NCI-H1694 treated with DMSO at 0.1 percent for 48 hours (cell line): ENCODE data around the gene SOS2.

Experiments
- DNase-seq: peaks from one replicate; lab custom pipeline; 2025; lab: John Stamatoyannopoulos, UW

Gene SOS2

DNA sequence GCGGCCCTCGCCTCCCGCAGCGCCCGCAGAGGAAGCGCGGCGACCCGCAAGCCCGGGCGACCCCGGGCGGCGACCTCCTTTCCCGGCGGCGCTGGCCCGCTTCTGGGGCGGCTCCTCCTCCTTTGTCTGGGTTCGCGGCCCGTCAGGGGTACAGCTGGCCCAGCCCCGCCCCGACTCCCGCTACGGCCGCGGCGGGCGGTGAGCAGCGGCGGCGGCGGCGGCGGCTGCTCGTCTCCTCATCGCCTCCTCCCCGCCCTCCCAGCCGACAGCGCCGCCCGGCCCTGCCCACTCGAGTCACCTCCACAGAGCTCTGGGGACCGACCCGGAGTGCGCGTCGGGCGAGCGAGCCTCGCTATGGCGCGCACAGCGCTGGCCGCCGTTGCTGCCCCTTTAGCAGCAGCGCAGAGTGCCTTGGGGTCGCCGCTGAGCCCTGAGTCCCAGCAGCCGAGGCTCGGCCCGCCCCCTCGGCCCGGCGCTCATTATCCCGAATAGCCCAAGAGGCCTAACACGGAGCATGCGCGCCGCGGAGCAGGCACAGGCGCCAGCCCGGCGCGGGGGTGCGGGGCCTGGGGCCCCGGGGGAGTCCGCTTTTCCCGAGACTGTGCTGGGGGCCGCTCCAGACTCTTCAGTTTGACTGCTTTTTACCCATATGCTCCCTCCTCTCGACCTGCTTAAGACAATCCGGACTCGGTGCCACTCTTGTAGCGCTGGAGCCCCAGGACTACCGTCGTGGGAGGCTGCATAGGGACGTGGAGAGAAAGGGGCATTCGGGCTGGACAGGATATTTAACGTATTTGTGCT, at the start of gene SOS2:
Gene SOS2 (minus strand): TSS at position 104 of the 801 bp plus-strand sequence. CDS start 295 bp downstream, outside the sequence.
- peak; percentile 86 for DNase-seq

GRCh38 chr14:50272498-50272897, 41.1 kb upstream of the SOS2 start:
- no peak for DNase-seq

DNA sequence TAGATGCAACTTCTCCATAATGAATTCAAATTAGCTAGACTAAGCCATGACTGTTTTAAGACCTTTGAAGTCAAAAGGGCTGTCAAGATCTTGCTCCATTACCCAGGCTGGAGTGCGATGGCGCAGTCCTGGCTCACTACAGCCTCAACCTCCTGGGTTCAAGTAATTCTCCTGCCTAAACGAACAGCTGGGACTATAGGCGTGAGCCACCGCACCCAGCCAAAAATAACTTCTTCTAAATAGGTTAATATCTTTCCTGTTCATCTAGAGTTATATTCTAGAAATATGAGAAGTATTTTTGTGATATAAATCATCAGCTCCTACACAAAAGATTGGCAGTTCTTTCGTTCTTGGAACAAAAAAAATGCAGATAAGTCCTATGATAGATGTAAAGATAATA, 39.6 kb upstream of the SOS2 start:
- no peak for DNase-seq

DNA sequence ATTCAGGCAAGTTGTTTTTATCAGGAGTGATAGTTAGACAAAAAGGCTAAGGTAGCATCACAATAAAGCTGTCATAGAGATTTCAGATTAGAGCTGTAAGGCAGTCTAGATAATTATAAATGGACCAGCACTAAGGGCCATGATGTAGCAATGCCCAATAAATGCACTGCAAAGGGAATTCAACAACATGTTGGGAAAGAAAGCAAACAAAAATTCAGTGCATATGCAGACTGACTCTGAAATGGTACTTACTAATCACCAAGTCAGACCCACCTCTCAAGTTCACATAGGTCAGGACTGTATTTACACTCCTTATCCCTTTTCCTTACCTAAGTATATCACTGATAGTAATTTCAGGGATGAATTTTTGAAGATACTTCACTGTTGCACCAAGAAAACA, 33.7 kb upstream of the SOS2 start:
- no peak for DNase-seq

- DNase-seq: no peak
Measured at GRCh38 chr14:50263321-50263720, 31.9 kb upstream of the SOS2 start.

GRCh38 chr14:50262865-50263264, 31.5 kb upstream of the SOS2 start:
- DNase-seq: no peak

DNA sequence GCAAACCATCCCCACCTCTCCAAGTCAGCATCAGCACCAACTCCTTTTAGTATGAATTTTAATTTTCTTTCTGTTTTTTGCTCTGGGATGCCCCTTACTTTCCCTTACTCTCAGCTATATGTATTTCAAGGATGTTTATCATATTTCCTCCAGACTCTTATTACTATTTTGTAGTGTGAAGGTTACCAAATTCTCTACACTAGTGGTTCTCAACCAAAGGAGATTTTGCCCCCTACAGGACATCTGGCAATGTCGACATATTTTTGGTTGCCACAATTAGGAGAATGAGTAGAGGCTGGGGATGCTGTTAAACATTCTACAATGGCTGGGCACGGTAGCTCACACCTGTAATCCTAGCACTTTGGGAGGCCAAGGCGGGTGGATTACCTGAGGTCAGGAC, 29.1 kb upstream of the SOS2 start:
- DNase-seq: peak; percentile 1

- DNase-seq: no peak
Measured at GRCh38 chr14:50260072-50260471, 28.7 kb upstream of the SOS2 start.

DNA sequence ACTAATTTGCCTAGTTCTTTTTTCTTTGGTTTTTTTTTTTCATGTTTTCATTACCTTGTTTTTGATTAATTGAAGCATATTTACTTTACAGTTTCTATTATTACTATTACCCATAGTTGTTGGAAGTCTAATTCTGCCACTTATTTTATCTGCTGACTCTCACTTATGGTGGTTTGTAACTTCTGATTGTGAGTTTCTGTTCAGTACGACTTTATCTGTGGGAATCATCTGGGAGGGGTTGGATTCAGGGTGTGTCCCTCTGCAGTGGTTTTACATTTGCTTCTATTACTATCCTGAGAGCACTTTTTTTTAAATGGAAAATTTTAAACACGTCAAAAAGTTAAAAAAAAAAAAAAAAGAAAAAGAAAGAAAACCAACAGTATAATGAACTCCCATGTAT, 26.4 kb upstream of the SOS2 start:
- DNase-seq: no peak

DNA sequence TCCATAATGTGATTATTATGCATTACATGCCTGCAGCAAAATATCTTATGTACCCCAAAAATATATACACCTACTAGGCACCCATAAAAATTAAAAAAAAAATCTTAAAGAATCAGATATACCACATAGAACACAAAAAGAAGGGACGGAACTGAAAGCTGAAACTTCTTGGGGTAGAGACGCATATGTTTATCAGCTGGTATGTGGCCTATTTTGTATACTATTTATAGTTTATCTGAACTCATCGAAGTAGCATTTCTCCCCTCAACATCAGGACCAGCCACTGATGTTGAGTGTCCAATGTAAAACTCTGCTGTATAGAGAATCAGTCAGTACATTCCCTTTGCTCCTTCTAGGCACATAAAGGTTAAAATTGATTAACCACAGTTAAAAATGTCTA, 22.9 kb upstream of the SOS2 start:
- DNase-seq: no peak

DNA sequence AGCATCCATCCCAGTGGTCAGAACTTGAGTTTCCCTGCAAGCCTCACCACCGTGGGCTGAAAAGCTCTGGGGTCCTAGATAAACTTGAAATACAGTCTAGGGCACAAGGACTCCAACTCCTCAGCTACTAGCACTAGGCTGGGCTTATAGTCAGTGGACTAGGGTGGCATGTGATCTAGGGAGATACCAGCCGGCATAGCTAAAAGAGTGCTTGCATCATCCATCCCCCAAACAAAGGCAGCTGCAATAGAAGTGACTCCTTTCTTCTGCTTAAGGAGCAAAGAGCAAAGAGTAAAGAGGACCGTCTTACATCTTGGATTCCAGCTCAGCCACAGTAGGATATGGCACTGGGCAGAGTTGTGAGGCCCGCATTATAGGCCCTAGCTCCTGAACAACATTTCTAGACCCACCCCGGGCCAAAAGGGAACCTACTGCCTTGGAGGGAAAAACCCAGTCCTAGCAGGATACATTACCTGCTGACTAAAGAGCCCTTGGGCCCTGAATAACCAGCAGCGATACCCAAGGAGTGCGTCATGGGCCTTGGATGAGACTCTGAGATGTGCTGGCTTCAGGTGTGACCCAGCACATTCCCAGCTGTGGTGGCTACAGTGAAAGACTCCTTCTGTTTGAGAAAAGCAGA, 17.9 kb upstream of the SOS2 start:
- no peak for DNase-seq

GRCh38 chr14:50247245-50247644, 15.9 kb upstream of the SOS2 start:
- DNase-seq: no peak

GRCh38 chr14:50242566-50243310, 11.4 kb upstream of the SOS2 start:
- DNase-seq: no peak

GRCh38 chr14:50242096-50242495, 10.7 kb upstream of the SOS2 start:
- DNase-seq: no peak

DNA sequence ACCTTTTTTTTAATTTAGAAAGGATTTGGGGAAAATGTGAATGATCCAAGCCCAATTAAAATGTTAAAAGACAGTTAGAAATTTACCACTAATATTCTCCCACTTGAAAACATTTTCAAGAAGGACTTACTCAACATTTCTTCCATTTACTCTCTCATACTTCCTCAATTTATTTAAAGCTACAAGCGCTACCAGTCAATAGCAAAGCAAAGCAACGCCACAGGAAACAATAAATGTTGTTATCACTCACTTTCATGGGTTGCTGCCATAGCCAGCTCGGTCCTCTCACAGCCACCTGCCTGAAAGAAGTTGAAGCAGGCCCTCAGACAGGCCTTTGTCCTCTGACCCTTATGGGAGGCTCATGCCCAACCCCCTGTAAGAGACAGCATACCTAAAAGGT, 6.0 kb upstream of the SOS2 start:
- no peak for DNase-seq

DNA sequence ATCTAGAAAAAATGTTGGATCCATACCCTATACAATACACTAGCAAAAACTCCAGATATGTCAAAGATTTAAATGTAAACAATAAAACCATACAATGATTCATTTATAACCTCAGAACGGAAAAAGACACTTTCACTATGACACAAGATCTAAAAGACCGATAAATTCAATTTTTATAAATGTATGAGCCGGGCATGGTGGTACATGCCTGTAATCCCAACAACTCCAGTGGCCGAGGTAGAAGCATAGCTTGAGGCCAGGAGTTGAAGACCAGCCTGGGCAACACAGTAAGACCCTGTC, 2.5 kb upstream of the SOS2 start:
- DNase-seq: no peak

DNA sequence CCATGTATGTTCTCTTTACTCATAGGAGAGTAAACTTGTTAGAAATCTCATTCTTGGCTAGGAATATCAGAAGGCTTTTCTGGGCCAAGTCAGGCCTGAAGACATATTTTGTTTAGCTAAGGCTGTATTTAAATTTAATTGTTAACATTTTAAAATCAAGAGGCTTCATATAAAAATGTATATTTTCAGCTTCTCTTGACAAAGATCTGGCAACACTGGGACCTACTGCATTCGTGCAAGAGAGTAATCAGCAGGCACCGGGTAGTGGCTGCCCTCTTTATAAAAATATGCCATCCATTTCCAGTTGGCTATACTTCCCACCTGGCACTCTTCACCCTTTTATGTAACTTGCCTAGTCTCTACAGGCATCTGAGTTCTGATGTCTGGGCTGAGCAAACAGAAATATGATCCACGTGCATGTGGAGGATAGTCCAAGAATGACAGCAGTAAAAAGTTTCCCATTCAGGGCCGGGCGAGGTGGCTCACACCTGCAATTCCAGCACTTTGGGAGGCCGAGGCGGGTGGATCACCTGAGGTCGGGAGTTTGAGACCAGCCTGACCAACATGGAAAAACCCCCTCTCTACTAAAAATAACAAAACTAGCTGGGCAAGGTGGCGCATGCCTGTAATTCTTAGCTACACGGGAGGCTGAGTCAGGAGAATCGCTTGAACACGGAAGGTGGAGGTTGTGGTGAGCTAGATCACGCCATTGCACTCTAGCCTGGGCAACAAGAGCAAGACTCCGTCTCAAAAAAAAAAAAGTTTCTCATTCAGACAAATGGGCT, 2.0 kb upstream of the SOS2 start:
- DNase-seq: no peak

DNA sequence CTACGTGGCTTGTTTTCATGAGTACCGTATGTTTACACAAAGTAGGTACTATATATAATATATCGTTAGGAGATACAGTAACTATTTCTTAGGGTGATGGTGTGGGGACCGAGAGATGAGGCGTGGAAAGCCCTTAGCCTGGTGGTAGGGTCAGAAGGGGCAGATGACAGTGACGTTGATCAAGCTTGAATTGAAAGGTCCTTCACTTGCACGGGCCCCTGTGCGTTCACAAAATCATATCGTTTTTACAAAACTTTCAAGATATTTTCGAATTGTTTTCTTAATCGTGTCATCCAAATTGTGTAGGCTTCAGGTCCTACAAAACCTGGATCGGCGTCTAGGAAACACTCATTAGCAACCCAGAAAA, 881 bp upstream of the SOS2 start:
- no peak for DNase-seq

- peak; percentile 11 for DNase-seq
Measured at GRCh38 chr14:50230701-50231474, 490 bp downstream of the SOS2 start.

- no peak for DNase-seq
Measured at GRCh38 chr14:50230401-50230700, 1.0 kb downstream of the SOS2 start.

GRCh38 chr14:50229681-50230080, 1.7 kb downstream of the SOS2 start:
- no peak for DNase-seq

GRCh38 chr14:50228313-50228712, 3.1 kb downstream of the SOS2 start:
- no peak for DNase-seq
